Left lobe of liver (tissue), 2 donors: ENCODE results near the gene RNF13. TPM values are rescaled to one million over a fixed set of nuclear protein-coding genes. Genes with fewer than 3 reads are reported as not detected.
"Not testable (repeated sequence)": the region's sequence is repeated elsewhere in the genome, so short reads cannot be mapped to it uniquely, and the experiment has no call there.

Experiments used
- ATAC-seq: fragments of 200-7000 bp; cut with Tn5 transposase; one replicate; pipeline ENCODE4 v1.9.1; 2020; ENCODE audit warnings: mild to moderate bottlenecking, moderate library complexity
- DNase-seq: peaks from one replicate; pipeline ENCODE4 v3.0.0-alpha.2; 2020; ENCODE audit warnings: low spot score
- total RNA-seq: library from RNA; stranded (reverse); gene quantifications from one replicate; pipeline ENCODE4 v1.2.1, GENCODE V29; 2021
- donor health status: DM: no; HTN: no; CAD: no; lungs with moderate emphysema.
- donor health status: DM: no; HTN: yes; CAD: no.

RNF13 gene
- total RNA-seq, 1 donor from 2014 or later = 36.7 TPM

- DNase-seq = no peak
- no peak for ATAC-seq
These were observed 79.4 kb downstream of the RNF13 start for GRCh38 chr3:149892371-149892770.

DNA sequence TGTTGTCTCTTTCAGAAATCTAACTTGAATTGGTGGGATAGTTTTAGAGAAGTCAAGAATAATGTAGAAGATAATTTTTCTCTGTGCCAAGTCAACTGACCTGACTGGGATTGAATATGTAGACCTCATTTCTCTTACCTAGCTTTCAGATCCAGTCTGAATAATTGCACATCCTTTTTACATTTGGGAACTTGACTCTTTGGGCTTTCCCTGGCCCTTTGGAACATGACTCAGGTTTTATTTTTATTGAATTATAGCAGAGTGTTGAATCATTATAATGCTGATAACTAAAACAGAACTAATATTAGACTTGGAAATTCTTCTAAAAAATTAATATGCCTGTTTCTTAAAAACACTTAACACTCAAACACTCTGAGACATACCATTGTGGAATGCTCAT, 81.2 kb downstream of the RNF13 start:
- no peak for DNase-seq
- no peak for ATAC-seq

DNA sequence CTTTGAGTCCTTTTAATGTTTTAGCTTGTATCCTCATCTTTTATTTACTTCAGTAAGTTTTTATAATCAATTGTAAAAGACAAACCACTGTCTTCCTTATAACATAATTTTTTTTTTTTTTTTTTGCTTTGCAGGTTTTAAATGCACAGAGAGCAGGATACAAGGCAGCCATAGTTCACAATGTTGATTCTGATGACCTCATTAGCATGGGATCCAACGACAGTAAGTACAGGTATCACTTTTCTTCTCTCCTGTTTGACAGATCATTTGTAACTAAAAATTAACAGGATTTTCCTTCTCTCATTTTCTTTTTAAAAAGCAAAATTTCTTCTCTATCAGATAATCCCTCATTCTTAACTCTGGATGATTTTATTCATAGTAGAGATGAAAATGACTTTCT, 82.3 kb downstream of the RNF13 start:
- ATAC-seq = no peak
- no peak for DNase-seq

GRCh38 chr3:149895769-149896168, 82.8 kb downstream of the RNF13 start:
- no peak for ATAC-seq
- DNase-seq = no peak

- ATAC-seq (no peak), DNase-seq (no peak)
These were observed 85.8 kb downstream of the RNF13 start for GRCh38 chr3:149898771-149899170.

GRCh38 chr3:149900322-149900721, 87.3 kb downstream of the RNF13 start:
- DNase-seq (no peak), ATAC-seq (no peak)

DNA sequence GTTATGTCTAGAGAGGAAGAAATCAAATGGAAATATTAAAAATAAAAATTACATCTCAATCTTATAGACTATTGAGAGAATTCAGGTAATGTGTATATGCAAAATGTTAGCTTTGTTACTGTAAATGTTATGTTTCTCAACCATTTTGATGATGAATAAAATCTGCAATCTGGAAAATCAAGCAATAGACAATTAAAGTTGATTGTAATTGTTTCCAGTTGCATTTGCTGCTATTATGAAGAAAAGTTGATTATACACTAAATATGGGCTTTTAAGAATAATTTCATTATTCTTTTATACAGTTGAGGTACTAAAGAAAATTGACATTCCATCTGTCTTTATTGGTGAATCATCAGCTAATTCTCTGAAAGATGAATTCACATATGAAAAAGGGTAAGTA, 88.8 kb downstream of the RNF13 start:
- ATAC-seq (no peak), DNase-seq (no peak)

DNA sequence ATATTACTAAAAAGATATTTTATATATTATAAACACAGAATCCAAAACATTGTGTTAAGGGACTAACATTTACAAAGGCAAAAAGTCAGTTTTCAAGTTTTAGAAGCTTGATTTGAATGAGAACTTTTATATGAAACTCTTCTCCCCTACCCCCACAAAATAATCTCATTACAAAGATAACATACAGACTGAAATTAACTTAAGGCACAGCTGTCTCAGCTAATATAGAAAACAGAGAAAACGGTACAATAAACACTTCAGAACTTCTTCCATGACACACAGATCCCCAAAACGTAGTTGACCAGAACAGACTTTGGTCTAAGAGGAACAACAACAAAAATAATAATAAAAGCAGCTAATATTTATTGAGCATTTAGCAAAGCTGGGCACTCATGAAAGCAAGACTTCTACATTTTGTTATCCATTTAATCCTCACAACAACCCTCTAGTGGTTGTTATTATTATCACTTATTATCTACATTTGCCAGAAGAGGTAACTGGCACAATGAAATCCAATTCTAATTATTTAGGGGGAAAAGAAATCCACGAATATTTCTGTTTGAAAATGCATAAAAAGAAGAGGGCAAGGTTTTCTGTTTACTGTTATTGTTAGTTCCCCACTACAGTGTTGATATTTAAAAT, 89.6 kb downstream of the RNF13 start:
- ATAC-seq (no peak), DNase-seq (no peak)

GRCh38 chr3:149906036-149906435, 93.0 kb downstream of the RNF13 start:
- ATAC-seq = no peak
- DNase-seq = no peak

DNA sequence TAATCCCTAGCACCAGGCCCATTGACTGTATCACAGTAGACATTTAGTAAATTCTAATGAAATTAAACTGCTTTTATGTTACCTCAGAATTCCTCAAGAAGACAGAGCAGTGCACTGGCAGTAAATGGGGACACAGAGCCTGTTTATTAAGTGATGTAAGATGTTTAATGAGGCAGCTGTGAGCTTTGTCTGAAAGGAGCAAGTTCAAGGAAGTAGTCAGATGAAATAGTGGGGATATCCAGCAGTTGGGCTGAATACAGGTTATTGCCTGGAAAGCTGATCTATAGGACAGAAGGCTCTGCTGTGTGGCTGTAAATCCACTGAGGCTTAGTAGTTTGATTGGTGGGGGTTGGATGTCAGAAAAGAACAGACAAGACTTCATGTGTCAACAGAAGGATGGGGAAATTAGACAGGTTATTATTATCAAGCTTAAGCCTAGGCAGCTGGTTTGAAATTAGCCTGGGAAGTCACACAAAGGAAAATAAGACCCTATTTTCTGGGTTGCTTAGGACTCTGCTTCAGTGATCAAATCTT, 95.5 kb downstream of the RNF13 start:
- ATAC-seq (no peak), DNase-seq (no peak)

GRCh38 chr3:149909923-149910322, 96.9 kb downstream of the RNF13 start:
- ATAC-seq (no peak), DNase-seq (no peak)

GRCh38 chr3:149917124-149917667, 104.2 kb downstream of the RNF13 start:
- ATAC-seq = no peak
- no peak for DNase-seq

- no peak for DNase-seq
- ATAC-seq = no peak
These were observed 106.5 kb downstream of the RNF13 start for GRCh38 chr3:149919509-149919908.

- no peak for ATAC-seq
These were observed 107.1 kb downstream of the RNF13 start for GRCh38 chr3:149920119-149920518.

DNA sequence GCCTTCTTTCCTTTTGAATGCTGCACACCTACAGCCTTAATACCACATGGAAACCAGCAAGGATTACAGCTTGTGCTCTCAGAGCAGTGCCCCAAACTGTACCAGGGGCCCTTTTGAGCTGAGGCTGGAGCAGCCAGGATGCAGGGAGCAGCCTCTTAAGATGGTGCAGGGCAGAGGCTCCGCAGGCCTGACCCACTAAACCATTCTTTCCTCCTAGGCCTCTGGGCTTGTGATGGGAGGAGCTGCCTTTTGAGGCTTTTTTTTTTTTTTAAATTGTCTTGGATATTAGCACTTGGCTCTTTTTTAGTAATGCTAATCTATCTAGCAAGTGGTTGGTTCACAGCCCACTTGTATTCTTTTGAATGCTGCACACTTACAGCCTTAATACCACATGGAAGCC, 120.0 kb downstream of the RNF13 start:
- DNase-seq (no peak), ATAC-seq (no peak)

More at GRCh38 chr3:149920119-149920518, 107.1 kb downstream of the RNF13 start:
- DNase-seq = no peak

- DNase-seq (no peak), ATAC-seq (no peak)
These were observed 120.8 kb downstream of the RNF13 start for GRCh38 chr3:149933858-149934257.

DNA sequence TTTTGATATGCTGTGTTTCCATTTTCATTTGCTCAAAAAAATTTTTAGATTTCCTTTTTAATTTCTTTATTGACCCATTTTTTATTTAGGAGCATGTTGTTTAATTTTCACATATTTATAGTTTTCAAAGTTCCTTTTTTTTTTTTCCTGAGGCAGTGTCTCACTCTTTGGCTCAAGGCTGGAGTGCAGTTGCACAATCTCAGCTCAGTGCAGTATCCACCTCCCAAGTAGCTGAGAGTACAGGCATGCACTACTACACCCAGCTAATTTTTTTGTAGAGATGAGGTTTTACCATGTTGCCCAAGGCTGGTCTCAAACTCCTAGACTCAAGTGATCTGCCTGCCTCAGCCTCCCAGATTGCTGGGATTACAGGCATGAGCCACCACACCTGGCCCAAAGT, 121.5 kb downstream of the RNF13 start:
- DNase-seq (no peak), ATAC-seq (peak; percentile 81)

DNA sequence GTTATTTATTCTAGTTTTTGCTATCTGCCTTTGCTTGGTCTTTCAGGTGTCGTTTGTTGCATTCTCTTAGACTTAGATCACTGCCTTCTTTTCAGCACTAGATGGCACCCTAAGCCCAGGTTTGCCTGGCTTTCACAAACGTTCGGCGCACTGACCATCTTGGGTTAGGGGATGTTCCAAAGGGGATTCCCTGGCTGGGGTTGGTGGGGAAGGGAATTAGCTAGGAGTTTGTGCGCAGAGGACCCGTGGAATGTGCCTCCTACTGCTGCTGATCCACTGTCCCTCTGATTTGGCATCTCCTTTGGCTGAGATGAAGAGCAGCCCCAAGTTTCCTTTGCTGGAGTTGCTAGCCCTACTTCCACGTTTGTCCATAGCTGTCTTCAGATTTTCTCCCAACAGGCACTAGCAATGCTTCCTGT, 123.8 kb downstream of the RNF13 start:
- ATAC-seq (peak; percentile 90), DNase-seq (peak; percentile 57)

GRCh38 chr3:149938392-149939055, 125.5 kb downstream of the RNF13 start:
- DNase-seq, ATAC-seq: not testable (repeated sequence)

- DNase-seq = no peak
- ATAC-seq = no peak
These were observed 128.2 kb downstream of the RNF13 start for GRCh38 chr3:149941186-149941585.

DNA sequence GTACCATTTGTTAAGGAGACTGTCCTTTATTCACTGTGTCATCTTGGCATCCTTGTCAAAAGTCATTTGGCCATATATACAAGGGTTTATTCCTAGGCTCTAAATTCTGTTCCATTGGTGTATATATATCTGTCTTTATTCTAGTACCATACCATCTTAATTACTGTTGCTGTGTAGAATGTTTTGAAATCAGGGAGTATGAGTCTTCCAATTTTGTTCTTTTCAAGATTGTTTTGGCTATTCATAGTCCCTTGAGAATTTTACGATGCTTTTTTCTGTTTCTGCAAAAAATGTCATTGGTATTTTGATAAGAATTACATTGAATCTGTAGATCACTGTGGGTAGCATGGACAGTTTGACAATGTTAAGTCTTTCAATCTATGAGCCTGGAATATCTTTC, 128.9 kb downstream of the RNF13 start:
- DNase-seq = no peak
- ATAC-seq = no peak

DNA sequence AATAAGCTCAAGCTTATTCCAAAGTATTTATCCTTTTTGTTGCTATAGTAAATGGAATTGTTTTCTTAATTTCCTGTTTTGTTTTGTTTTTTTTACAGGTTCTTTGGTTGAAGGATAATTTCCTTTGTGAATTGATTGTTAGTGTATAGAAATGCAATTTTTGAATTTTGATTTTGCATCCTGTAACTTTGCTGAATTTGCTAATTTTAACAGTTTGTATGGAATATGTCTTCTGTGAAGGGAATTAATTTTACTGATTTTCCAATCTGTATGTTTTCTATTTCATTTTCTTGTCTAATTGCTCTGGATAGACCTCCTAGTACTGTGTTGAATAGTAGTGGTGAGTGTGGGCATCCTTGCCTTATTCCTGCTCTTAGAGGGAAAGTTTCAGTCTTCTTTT, 129.4 kb downstream of the RNF13 start:
- ATAC-seq = no peak

More for the DNA sequence above, 129.4 kb downstream of the RNF13 start:
- DNase-seq = no peak
